A549 (cell line): ENCODE measurements around the gene SOCS7.

Source experiments
- JUN ChIP-seq, 2 experiments: fragments of >200 bp; sonication (Bioruptor Twin); formaldehyde crosslinking; IDR thresholded peaks; 2 replicates in 1 of 2; 3 replicates in 1 of 2; pipeline ENCODE4 v1.6.1; 2016 to 2017
- MAZ ChIP-seq: fragments of 150-350 bp; IDR thresholded peaks from 2 replicates; pipeline ENCODE4 v1.6.1; 2014; ENCODE audit warnings: antibody characterized with exemption, low read depth, low read length, borderline replicate concordance
- POLR2A ChIP-seq: IDR thresholded peaks from 2 replicates; pipeline ENCODE4 v1.6.1; 2012; ENCODE audit warnings: mild to moderate bottlenecking, low read length
- RARB ChIP-seq: fragments of 250-450 bp; sonication (Bioruptor Pico); IDR thresholded peaks from 2 replicates; pipeline ENCODE4 v1.8.0; 2021; ENCODE audit warnings: mild to moderate bottlenecking, moderate library complexity
- RNF2 ChIP-seq: fragments of 200-600 bp; sonication (generic); IDR thresholded peaks from 2 replicates; pipeline ENCODE4 v1.6.1; 2016; ENCODE audit warnings: low read depth, mild to moderate bottlenecking, antibody characterized with exemption, moderate library complexity, borderline replicate concordance
- TF ChIP-seq, protein P1 (sequence below): fragments of >200 bp; sonication (Bioruptor Twin); formaldehyde crosslinking; IDR thresholded peaks from 3 replicates; pipeline ENCODE4 v1.5.1; 2016

DNA sequence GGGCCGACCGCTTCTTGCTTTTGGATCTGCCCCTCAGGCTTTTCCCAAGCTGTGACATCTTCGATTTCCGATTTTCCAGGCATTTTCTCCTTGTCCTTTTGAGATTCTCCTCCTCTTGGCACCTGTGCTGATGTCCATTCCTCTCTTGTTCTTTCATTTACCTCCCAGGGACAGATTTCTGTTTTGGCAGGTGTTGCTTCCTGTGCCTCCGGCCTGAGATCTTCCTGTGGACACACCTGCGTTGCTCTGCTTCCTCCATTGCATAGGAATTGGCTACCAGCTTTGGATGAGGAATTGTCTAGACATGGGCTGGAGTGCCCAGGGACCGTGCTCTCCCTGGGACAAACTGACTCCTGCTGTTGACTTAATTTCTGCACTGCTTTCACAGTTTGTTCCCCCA is 23.0 kb upstream of the SOCS7 start:
- no peak for TF ChIP-seq POLR2A
- TF ChIP-seq, protein P1, sequence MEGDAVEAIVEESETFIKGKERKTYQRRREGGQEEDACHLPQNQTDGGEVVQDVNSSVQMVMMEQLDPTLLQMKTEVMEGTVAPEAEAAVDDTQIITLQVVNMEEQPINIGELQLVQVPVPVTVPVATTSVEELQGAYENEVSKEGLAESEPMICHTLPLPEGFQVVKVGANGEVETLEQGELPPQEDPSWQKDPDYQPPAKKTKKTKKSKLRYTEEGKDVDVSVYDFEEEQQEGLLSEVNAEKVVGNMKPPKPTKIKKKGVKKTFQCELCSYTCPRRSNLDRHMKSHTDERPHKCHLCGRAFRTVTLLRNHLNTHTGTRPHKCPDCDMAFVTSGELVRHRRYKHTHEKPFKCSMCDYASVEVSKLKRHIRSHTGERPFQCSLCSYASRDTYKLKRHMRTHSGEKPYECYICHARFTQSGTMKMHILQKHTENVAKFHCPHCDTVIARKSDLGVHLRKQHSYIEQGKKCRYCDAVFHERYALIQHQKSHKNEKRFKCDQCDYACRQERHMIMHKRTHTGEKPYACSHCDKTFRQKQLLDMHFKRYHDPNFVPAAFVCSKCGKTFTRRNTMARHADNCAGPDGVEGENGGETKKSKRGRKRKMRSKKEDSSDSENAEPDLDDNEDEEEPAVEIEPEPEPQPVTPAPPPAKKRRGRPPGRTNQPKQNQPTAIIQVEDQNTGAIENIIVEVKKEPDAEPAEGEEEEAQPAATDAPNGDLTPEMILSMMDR: no peak
- no peak for TF ChIP-seq JUN (IDR thresholded peaks at IDR 0.05)
- TF ChIP-seq RARB (CRISPR knock-in tag): no peak
- no peak for TF ChIP-seq MAZ
- TF ChIP-seq RNF2: no peak
